Fibroblast of villous mesenchyme (primary cell): ENCODE data around the gene MDN1. TPM values are rescaled to one million over a fixed set of nuclear protein-coding genes. Genes with fewer than 3 reads are reported as not detected.
A peak's percentile ranks its signal among the peaks of the same experiment; 100 is the strongest.
"Not testable (repeated sequence)": the region's sequence is repeated elsewhere in the genome, so short reads cannot be mapped to it uniquely, and the experiment has no call there.

Source experiments
- DNase-seq: peaks from one replicate; pipeline ENCODE4 v3.0.0-alpha.2; 2010; ENCODE audit warnings: low read depth
- H3K4me3 ChIP-seq: 2 replicates; pipeline ENCODE4 v1.5.1; 2011; ENCODE audit warnings: low read depth, mild to moderate bottlenecking, low read length
- total RNA-seq: library from RNA; depleted of rRNA; stranded (reverse); fragments of >200 nt; gene quantifications from 2 replicates; pipeline ENCODE4 v1.2.3, GENCODE V29; 2012
- TF ChIP-seq, protein P1 (sequence below): IDR thresholded peaks from 2 replicates; pipeline ENCODE4 v1.5.1; 2012; ENCODE audit warnings: low read depth, mild to moderate bottlenecking, low read length; ENCODE audit not compliant: insufficient read depth

Gene MDN1
- total RNA-seq, 1 donor: 27.2 TPM

DNA sequence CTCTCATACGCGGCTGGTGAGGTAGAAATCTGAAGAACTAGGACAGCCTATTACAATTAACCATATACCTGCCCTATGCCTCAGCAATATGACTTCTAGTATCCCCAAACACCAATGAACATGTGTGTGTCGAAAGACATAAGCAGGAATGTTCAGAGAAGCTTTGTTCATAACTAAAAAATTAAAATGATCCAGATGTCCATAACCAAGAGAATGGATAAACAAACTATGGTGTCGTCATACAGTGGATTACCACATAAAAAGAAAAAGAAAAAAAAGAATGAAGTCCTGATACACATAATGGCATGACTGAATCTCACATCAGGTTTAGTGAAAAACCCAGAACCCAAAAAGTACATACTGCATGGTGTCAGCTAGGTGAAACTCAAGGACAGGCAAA, 73.9 kb downstream of the MDN1 start:
- H3K4me3 ChIP-seq: no peak overlapping the region
- DNase-seq: peak; percentile 56
- TF ChIP-seq, protein P1, sequence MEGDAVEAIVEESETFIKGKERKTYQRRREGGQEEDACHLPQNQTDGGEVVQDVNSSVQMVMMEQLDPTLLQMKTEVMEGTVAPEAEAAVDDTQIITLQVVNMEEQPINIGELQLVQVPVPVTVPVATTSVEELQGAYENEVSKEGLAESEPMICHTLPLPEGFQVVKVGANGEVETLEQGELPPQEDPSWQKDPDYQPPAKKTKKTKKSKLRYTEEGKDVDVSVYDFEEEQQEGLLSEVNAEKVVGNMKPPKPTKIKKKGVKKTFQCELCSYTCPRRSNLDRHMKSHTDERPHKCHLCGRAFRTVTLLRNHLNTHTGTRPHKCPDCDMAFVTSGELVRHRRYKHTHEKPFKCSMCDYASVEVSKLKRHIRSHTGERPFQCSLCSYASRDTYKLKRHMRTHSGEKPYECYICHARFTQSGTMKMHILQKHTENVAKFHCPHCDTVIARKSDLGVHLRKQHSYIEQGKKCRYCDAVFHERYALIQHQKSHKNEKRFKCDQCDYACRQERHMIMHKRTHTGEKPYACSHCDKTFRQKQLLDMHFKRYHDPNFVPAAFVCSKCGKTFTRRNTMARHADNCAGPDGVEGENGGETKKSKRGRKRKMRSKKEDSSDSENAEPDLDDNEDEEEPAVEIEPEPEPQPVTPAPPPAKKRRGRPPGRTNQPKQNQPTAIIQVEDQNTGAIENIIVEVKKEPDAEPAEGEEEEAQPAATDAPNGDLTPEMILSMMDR: no peak

GRCh38 chr6:89745096-89745495, 74.5 kb downstream of the MDN1 start:
- H3K4me3 ChIP-seq: no peak overlapping the region
- DNase-seq: no peak
- TF ChIP-seq, protein P1: no peak

- H3K4me3 ChIP-seq: no peak overlapping the region
- DNase-seq: no peak
- TF ChIP-seq, protein P1: no peak
Measured at GRCh38 chr6:89736893-89737292, 82.7 kb downstream of the MDN1 start.

DNA sequence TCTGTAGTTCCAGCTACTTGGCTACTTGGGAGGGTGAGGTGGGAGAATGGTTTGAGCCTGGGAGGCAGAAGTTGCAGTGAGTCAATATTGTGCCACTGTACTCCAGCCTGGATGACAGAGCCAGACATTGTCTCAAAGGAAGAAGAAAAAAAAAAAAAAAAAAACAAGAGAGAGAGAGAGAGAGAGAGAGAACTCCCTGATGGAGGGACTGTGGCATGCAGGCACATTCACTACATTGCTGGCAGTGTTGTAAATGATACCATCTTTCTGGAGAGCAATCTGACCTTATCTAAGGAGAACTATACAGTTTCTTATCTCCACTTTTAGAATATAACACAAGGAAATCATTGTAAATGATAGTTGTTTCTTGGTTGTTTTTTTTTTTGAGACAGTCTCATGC, 85.1 kb downstream of the MDN1 start:
- TF ChIP-seq, protein P1: no peak
- DNase-seq: no peak

DNA sequence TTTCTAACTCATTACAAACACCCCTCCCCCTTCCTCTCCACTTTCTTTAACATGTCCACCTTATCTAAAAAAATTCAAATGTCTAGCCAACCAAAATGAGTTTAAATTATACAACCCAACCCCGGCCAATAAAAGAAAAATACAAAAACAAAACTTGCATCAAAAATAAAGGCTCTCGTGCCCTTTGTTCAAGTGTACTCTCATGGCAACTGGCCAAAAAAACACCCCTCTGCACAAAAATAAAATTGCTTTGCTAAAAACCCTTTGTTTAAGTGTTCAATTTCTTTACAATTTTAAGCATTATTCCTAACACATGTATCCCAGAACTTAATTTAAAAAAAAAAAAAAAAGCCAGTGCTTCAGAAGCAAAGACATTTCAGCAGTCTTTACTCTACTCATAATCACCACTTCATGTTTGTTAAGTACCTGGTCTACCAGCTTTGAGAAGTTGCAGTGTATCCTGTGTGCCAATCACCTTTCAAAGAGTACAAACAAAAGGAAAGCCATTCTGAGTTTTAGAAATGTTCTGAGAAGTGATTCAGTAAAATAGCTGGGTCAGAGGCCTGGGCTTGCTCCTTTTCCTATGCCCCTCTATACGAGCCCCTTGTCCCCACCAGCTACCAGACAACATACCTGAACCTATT, 87.5 kb downstream of the MDN1 start:
- H3K4me3 ChIP-seq: no peak overlapping the region
- TF ChIP-seq, protein P1: no peak
- DNase-seq: no peak

More for the DNA sequence above, 85.1 kb downstream of the MDN1 start:
- H3K4me3 ChIP-seq: no peak overlapping the region

DNA sequence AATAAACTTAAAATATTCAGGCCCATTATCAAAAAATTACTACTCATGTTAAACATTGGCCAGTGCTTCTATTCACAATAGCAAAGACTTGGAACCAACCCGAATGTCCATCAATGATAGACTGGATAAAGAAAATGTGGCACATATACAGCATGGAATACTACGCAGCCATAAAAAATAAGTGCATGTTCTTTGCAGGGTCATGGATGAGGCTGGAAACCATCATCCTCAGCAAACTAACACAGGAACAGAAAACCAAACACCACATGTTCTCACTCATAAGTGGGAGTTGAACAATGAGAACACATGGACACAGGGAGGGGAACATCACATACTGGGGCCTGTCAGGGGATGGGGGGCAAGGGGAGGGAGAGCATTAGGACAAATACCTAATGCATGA, 88.3 kb downstream of the MDN1 start:
- DNase-seq, H3K4me3 ChIP-seq: not testable (repeated sequence)

GRCh38 chr6:89729818-89730217, 89.8 kb downstream of the MDN1 start:
- TF ChIP-seq, protein P1: no peak
- DNase-seq: no peak
- no peak overlapping the region for H3K4me3 ChIP-seq
